MM.1S (cell line): ENCODE measurements around the gene AGBL1.

Source experiments
- DNase-seq: peaks from one replicate; pipeline ENCODE4 v3.0.0-alpha.2; 2015
- H2AFZ ChIP-seq: fragments of 300-600 bp; sonication (generic); 2 replicates; pipeline ENCODE4 v1.6.0; 2016; ENCODE audit warnings: antibody characterized with exemption, low read length
- H3F3A ChIP-seq: fragments of 300-600 bp; sonication (generic); 2 replicates; pipeline ENCODE4 v1.6.1; 2016; ENCODE audit warnings: mild to moderate bottlenecking, antibody characterized with exemption, low read length, moderate library complexity, mixed read lengths; ENCODE audit not compliant: insufficient read depth
- H3K27ac ChIP-seq: fragments of 300-600 bp; sonication (generic); 2 replicates; pipeline ENCODE4 v1.5.1; 2016; ENCODE audit warnings: mild to moderate bottlenecking, low read length
- H3K27me3 ChIP-seq: fragments of 300-600 bp; sonication (generic); replicated peaks from 2 replicates; pipeline ENCODE4 v1.6.0; 2016; ENCODE audit warnings: low read length; ENCODE audit not compliant: insufficient read depth
- H3K36me3 ChIP-seq: fragments of 300-600 bp; sonication (generic); replicated peaks from 2 replicates; pipeline ENCODE4 v1.6.1; 2016; ENCODE audit warnings: mild to moderate bottlenecking, low read length, mixed read lengths; ENCODE audit not compliant: insufficient read depth
- H3K4me1 ChIP-seq: fragments of 300-600 bp; sonication (generic); 2 replicates; pipeline ENCODE4 v1.6.1; 2016; ENCODE audit warnings: low read length, mixed read lengths
- H3K4me2 ChIP-seq: fragments of 300-600 bp; sonication (generic); 2 replicates; pipeline ENCODE4 v1.6.0; 2016; ENCODE audit warnings: low read depth, low read length
- H3K4me3 ChIP-seq: fragments of 300-600 bp; sonication (generic); 2 replicates; pipeline ENCODE4 v1.5.1; 2016; ENCODE audit warnings: low read length, mixed read lengths
- H3K79me2 ChIP-seq: fragments of 300-600 bp; sonication (generic); 2 replicates; pipeline ENCODE4 v1.6.1; 2016; ENCODE audit warnings: mixed run types, low read length, mixed read lengths
- H3K9ac ChIP-seq: fragments of 300-600 bp; sonication (generic); 2 replicates; pipeline ENCODE4 v1.6.1; 2016; ENCODE audit warnings: low read length, mixed read lengths
- H3K9me2 ChIP-seq: fragments of 300-600 bp; sonication (generic); replicated peaks from 2 replicates; pipeline ENCODE4 v1.6.1; 2016; ENCODE audit warnings: mild to moderate bottlenecking, low read length, mixed read lengths; ENCODE audit not compliant: insufficient read depth
- H3K9me3 ChIP-seq: fragments of 300-600 bp; sonication (generic); replicated peaks from 2 replicates; pipeline ENCODE4 v1.6.1; 2016; ENCODE audit warnings: mild to moderate bottlenecking, low read length, mixed read lengths; ENCODE audit not compliant: insufficient read depth
- H4K20me1 ChIP-seq: fragments of 300-600 bp; sonication (generic); 2 replicates; pipeline ENCODE4 v1.6.1; 2016; ENCODE audit warnings: mild to moderate bottlenecking, low read length, moderate library complexity, mixed read lengths; ENCODE audit not compliant: insufficient read depth
- CTCF ChIP-seq: fragments of 300-600 bp; sonication (generic); IDR thresholded peaks from 2 replicates; pipeline ENCODE4 v1.5.1; 2016; ENCODE audit warnings: antibody characterized with exemption, low read length, mixed read lengths
- EZH2 ChIP-seq: fragments of 300-600 bp; sonication (generic); optimal IDR thresholded peaks from 2 replicates; pipeline ENCODE3; 2017; ENCODE audit warnings: low read depth, mild to moderate bottlenecking, antibody characterized with exemption, low read length, mixed read lengths
- EZH2phosphoT487 ChIP-seq: fragments of 300-600 bp; sonication (generic); IDR thresholded peaks from 2 replicates; pipeline ENCODE4 v1.6.1; 2018; ENCODE audit warnings: antibody characterized with exemption, low read length

AGBL1 gene

DNA sequence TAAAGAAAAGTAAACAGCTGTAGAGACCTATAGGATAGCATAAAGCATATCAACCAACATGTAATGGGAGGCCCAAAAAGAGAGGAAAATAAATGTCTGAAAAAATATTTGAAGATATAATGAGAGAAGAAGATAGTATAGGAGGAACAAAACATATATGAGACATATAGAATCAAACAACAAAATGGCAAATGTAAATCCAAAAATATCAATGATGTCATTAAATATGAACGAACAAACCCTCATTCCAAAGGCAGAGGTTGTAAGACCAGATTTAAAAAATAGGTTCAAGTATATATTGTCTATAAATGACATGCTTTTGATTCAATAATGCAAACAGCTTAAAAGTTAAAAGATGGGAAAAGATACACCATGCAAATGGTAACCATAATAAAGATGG is 470.4 kb downstream of the AGBL1 start:
- H3K4me2 ChIP-seq: no peak overlapping the region
- no peaks in the 10 kb centered on the region for H3K36me3 ChIP-seq
- TF ChIP-seq CTCF (no peak), EZH2phosphoT487 (no peak), EZH2 (no peak)
- no peaks in the 10 kb centered on the region for H3K79me2 ChIP-seq
- H3K9me3 ChIP-seq: no peaks in the 10 kb centered on the region
- no peak overlapping the region for H3K27ac ChIP-seq
- H3F3A ChIP-seq: no peaks in the 10 kb centered on the region
- H2AFZ ChIP-seq: no peak overlapping the region
- H3K9ac ChIP-seq: no peak overlapping the region
- no peaks in the 10 kb centered on the region for H3K4me1 ChIP-seq
- no peaks in the 10 kb centered on the region for H4K20me1 ChIP-seq
- no peaks in the 10 kb centered on the region for H3K27me3 ChIP-seq
- no peak for DNase-seq
- no peak overlapping the region for H3K4me3 ChIP-seq
- H3K9me2 ChIP-seq: no peaks in the 10 kb centered on the region

DNA sequence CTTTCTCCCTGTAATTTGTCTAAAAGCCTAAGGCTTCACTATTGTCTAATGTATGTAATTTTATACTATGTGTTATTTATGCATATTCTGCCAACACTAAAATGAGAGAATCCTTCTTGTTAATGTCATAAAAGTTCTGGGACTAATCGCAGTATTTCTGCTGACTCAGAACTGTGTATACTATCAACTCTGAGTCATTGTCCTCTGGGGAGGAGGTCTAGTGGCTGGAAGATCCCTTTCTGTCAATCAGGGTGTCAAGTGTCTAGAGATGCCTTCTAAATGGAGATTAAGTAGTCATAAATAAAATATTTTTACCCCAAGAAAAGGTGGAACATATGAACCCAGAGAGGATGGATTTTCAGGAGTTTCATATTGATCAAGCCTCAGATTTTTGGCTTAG is 473.4 kb downstream of the AGBL1 start:
- Histone ChIP-seq H3K9me3 (no peaks in the 10 kb centered on the region), H3K9ac (no peak overlapping the region), H4K20me1 (no peaks in the 10 kb centered on the region), H3K79me2 (no peaks in the 10 kb centered on the region), H3K4me3 (no peak overlapping the region), H3K4me1 (no peaks in the 10 kb centered on the region), H3K4me2 (no peak overlapping the region), H3K9me2 (no peaks in the 10 kb centered on the region), H3K27me3 (no peaks in the 10 kb centered on the region), H3K27ac (no peak overlapping the region), H2AFZ (no peak overlapping the region), H3F3A (no peaks in the 10 kb centered on the region), H3K36me3 (no peaks in the 10 kb centered on the region)
- DNase-seq: no peak
- TF ChIP-seq EZH2phosphoT487 (no peak), EZH2 (no peak), CTCF (no peak)

DNA sequence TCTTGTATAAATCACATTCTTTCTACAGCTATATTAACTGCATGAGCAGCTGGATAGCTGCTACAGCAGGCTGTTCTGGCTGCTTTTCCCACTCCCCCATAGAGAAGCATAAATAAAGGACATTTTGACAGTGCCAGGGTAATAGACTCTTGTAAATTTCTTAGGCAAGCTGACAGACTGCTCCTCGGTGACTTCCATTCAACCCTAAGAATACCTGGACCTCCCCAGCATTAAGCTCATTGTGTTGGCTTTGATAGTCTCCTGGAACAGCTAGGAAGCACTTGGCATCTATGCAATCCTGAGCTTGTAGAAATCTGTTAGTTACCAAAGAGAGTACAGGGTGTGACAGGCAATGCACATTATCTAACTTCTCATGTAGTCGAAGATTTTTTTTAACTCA is 475.4 kb downstream of the AGBL1 start:
- Histone ChIP-seq H3K79me2 (no peaks in the 10 kb centered on the region), H3K4me2 (no peak overlapping the region), H3K9me2 (no peaks in the 10 kb centered on the region), H3K9ac (no peak overlapping the region), H3K4me1 (no peaks in the 10 kb centered on the region), H3K9me3 (no peaks in the 10 kb centered on the region), H3K27ac (no peak overlapping the region), H3F3A (no peaks in the 10 kb centered on the region), H3K36me3 (no peaks in the 10 kb centered on the region), H2AFZ (no peak overlapping the region), H3K4me3 (no peak overlapping the region), H3K27me3 (no peaks in the 10 kb centered on the region), H4K20me1 (no peaks in the 10 kb centered on the region)
- DNase-seq: no peak
- TF ChIP-seq CTCF (no peak), EZH2phosphoT487 (no peak), EZH2 (no peak)
